DMS114 treated with DMSO at 0.1 percent for 48 hours (cell line): Measurements from ENCODE around the gene CDK10.
"Not testable (repeated sequence)": the region's sequence is repeated elsewhere in the genome, so short reads cannot be mapped to it uniquely, and the experiment has no call there.

ENCODE experiments used
- DNase-seq: peaks from one replicate; lab custom pipeline; 2025; ENCODE audit not compliant: unreplicated experiment; lab: John Stamatoyannopoulos, UW

The CDK10 gene, protein sequence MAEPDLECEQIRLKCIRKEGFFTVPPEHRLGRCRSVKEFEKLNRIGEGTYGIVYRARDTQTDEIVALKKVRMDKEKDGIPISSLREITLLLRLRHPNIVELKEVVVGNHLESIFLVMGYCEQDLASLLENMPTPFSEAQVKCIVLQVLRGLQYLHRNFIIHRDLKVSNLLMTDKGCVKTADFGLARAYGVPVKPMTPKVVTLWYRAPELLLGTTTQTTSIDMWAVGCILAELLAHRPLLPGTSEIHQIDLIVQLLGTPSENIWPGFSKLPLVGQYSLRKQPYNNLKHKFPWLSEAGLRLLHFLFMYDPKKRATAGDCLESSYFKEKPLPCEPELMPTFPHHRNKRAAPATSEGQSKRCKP

DNA sequence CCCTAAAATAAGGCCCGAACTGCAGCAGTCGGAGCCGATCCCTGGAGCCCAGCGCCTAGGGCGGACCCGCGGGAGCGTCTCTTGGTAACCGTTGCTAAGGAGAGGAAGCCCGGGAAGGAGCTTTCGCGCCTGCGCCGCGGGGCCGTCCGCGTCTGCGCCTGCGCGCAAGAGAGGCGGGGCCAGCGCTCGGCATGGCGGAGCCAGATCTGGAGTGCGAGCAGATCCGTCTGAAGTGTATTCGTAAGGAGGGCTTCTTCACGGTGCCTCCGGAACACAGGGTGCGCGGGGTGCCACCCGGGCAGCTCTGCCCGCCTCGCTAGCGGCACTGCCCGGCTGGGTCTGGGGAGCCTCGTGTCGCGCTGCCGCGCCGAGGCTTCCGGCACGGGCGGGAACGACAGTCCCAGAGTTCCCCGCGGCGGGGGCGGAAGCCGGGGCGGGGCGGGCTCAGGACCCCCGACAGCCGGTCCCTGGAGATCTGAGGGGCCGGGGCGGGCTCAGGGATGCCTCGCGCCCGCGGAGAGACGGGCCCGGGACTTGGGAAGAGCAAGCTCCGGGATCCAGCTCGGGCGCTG lies at the start of gene CDK10:
Gene CDK10 (plus strand): TSS at position 170 of the 572 bp plus-strand sequence. CDS start 22 bp downstream, at position 192.
- DNase-seq, result peak; percentile 76

DNA sequence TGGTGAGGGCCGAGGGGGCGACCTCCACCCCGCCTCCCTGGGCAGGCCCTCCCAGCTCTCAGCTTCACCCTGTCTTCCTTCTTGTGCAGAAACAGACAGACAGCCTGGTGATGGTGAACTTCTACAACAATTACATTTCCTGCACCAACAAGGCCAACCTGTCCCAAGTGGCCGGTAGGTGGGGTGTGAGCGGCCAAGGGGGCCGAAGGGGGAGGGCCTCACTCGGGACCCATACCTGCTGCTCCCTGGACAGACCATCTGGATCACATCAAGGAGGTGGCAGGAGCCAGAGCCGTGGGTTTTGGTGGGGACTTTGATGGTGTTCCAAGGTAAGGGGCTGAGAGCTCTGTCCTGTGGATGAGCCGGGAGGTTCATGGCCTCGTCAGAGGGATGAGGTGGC lies 49.1 kb upstream of the CDK10 start:
- no peak for DNase-seq

DNA sequence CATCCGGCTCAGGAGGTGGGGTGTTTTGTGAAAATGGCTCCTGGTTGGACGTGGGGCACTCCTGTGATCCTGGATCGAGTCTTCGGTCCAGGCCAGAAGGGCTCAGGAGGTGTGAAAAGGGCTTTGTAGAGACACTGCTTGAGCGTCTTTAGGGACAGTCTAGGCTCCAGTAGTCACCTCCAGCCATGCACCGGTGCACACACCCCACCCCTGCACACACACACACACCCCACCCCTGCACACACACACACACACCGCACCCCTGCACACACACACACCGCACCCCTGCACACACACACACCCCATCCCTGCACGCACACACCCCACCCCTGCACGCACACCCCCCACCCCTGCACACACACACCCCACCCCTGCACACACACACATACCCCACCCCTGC lies 48.0 kb upstream of the CDK10 start:
- DNase-seq, result no peak

- no peak for DNase-seq
These were observed 47.1 kb upstream of the CDK10 start for GRCh38 chr16:89639385-89639784.

GRCh38 chr16:89641458-89642119 lies 44.9 kb upstream of the CDK10 start:
- DNase-seq, result no peak

GRCh38 chr16:89642574-89642973 lies 43.9 kb upstream of the CDK10 start:
- DNase-seq, result no peak

- no peak for DNase-seq
These were observed 42.7 kb upstream of the CDK10 start for GRCh38 chr16:89643769-89644300.

- no peak for DNase-seq
These were observed 41.4 kb upstream of the CDK10 start for GRCh38 chr16:89645122-89645521.

- DNase-seq, result no peak
These were observed 40.2 kb upstream of the CDK10 start for GRCh38 chr16:89646270-89646669.

GRCh38 chr16:89646906-89647305 lies 39.6 kb upstream of the CDK10 start:
- DNase-seq, result no peak

- no peak for DNase-seq
These were observed 34.9 kb upstream of the CDK10 start for GRCh38 chr16:89651584-89651983.

GRCh38 chr16:89653656-89654295 lies 32.7 kb upstream of the CDK10 start:
- no peak for DNase-seq

DNA sequence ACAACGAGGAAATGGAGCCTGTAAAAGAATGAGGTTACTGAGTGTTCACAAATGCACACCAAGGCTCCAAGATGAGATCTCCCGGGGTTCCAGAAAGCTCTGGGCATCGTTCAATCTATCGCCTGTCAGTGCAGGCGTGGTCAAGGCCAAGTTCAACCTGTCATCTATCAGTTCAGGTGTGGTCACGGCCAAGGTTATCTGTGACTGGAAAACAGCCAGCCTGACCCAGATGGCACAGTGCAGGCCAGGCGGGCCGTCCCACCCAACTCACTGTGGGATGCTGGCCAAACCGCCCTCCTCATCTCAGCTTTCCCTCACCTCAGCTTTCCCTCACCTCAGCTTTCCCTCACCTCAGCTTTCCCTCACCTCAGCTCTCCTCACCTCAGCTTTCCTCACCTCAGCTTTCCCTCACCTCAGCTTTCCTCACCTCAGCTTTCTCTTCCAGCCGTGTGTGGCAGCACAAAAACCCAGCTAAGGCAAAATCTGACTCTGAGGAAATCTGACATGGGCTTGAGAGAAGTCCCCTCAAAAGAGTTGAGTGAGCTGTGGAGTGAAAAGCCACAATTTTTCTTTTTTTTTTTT lies 31.3 kb upstream of the CDK10 start:
- DNase-seq, result no peak

DNA sequence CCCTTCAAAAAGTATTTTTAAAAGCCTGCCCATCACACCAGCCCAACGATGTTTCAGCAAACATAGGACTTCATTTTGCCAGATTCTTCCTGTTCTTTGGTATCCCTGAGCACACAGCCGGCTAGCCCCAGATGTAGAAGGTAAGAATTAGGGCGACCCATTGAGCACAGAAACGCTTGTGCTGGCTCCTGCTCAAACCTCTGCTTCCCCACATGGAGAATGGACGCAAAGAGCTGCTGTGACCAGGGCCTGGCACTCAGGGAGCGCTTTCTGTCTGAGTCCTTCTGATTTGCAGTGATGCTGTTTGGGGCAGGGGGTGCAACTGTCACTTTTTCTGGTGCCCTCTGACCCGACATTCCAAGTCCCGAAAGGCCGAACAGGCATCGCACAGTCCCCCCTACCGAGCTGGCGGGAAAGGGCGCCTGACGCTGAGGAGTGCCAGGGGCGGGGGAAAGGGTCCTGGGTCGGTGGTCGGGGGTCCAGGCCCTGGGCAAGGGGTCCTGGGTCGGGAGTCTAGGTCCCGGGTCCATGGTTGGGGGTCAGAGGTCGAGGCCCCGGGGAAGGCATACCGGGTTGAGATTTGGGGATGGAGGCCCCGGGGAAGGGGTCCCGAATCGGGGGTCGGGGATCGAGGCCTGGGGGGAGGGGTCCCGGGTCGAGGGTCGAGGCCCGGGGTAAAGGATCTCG lies 29.9 kb upstream of the CDK10 start:
- no peak for DNase-seq

GRCh38 chr16:89657442-89658220 lies 28.9 kb upstream of the CDK10 start, which contains the start of the genes CHMP1A and SPATA33:
TSS of gene CHMP1A (minus strand) at chr16:89657708. CDS start at chr16:89657588, 120 bp downstream.
TSS of gene SPATA33 (plus strand) at chr16:89657836. CDS start at chr16:89657912, 76 bp downstream.
- DNase-seq, result peak; percentile 55

GRCh38 chr16:89658221-89658879 lies 28.1 kb upstream of the CDK10 start:
- no peak for DNase-seq

DNA sequence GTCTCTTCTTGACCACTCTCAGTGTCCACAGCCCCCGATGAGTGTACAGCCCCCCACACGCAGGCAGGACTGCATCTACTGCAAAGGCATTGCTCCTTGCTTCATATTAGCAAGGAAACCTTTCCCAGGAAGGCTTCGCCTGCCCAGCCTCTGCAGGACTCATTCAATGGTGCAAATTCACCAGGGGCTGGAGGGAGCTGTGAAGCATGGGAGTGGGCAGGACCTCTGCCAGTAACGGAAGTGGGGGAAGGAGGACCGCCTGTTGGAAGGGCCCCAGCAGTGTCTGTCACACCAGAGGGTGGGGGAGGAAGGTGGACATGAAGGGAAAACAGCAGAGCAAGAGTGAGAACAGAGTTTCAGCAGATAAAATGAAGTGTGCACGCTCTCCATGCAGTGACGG lies 26.3 kb upstream of the CDK10 start:
- no peak for DNase-seq

DNA sequence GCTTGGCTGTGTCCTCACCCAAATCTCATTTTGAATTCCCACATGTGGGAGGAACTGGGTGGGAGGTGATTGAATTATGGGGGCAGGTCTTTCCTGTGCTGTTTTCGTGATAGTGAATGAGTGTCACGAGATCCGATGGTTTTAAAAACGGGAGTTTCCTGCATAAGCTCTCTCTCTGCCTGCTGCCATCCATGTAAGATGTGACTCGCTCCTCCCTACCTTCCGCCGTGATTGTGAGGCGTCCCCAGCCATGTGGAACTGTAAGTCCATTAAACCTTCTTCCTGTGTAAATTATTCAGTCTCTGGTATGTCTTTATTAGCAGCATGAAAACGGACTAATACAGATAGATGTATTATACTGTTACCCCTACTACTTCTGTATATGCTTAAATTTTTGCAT lies 25.3 kb upstream of the CDK10 start:
- no peak for DNase-seq

DNA sequence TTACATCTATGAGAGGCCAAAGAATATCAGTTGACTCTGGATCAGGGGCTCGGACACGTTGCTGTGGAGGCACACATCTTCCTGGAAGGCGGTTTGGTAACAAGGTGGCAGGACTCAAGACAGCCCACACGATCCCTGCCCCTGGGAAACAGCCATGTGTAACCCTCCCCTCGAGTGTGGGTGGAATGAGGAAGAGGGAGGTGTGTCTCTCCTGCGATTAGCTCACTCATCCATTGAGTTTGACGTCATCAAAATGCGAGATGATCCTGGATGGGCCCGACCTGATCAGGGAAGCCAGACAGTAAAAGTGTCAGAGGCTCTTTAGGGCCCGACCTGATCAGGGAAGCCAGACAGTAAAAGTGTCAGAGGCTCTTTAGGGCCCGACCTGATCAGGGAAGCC lies 22.3 kb upstream of the CDK10 start:
- not testable (repeated sequence) for DNase-seq
